Keratinocyte (primary cell): Measurements from ENCODE around the gene KCNT2. TPM values are rescaled to one million over a fixed set of nuclear protein-coding genes. Genes with fewer than 3 reads are reported as not detected.

Experiments used
- DNase-seq: peaks from one replicate; pipeline ENCODE4 v3.0.0-alpha.2; 2011; ENCODE audit warnings: low read depth, missing footprints, low spot score
- FAIRE-seq: peaks from 2 replicates; lab custom pipeline; 2011; peaks lifted over from hg19 to GRCh38; lab: Jason Lieb, UNC
- H2AFZ ChIP-seq: 2 replicates; pipeline ENCODE4 v1.6.0; 2012; ENCODE audit warnings: low read length, control low read depth, inconsistent platforms; ENCODE audit not compliant: control insufficient read depth
- H3K27ac ChIP-seq: 2 replicates; pipeline ENCODE4 v1.5.1; 2011; ENCODE audit warnings: low read length; ENCODE audit not compliant: control insufficient read depth, insufficient read depth
- H3K27me3 ChIP-seq: 3 replicates; pipeline ENCODE4 v1.6.0; 2011; ENCODE audit warnings: low read length; ENCODE audit not compliant: control insufficient read depth, insufficient read depth; ENCODE audit errors: extremely low read depth
- H3K36me3 ChIP-seq, 2 experiments: 2 replicates in 1 of 2; 3 replicates in 1 of 2; pipeline ENCODE4 v1.5.1; 2011; ENCODE audit warnings: low read length in 2 of 2, mild to moderate bottlenecking in 1 of 2; ENCODE audit not compliant: control insufficient read depth in 2 of 2, insufficient read depth in 2 of 2; ENCODE audit errors: extremely low read depth in 1 of 2
- H3K4me1 ChIP-seq: 3 replicates; pipeline ENCODE4 v1.5.1; 2011; ENCODE audit warnings: low read length; ENCODE audit not compliant: control insufficient read depth, insufficient read depth; ENCODE audit errors: extremely low read depth
- H3K4me2 ChIP-seq: 3 replicates; pipeline ENCODE4 v1.6.0; 2011; ENCODE audit warnings: low read depth, low read length; ENCODE audit not compliant: control insufficient read depth, insufficient read depth; ENCODE audit errors: extremely low read depth
- H3K4me3 ChIP-seq, 3 experiments: fragments of 200-600 bp in 1 of 3; sonication (generic) in 1 of 3; 2 replicates in 2 of 3; 3 replicates in 1 of 3; pipeline ENCODE4 v1.5.1; 2011 to 2016; ENCODE audit warnings: low read length in 3 of 3, mild to moderate bottlenecking in 3 of 3, control low read depth in 2 of 3, inconsistent platforms in 1 of 3, low read depth in 1 of 3, mixed read lengths in 1 of 3, mixed run types in 1 of 3, moderate library complexity in 1 of 3; ENCODE audit not compliant: control insufficient read depth in 2 of 3, insufficient read depth in 2 of 3; ENCODE audit errors: extremely low read depth in 1 of 3
- H3K79me2 ChIP-seq: 2 replicates; pipeline ENCODE4 v1.6.0; 2012; ENCODE audit warnings: low read length; ENCODE audit not compliant: control insufficient read depth, insufficient read depth
- H3K9ac ChIP-seq: 3 replicates; pipeline ENCODE4 v1.6.0; 2011; ENCODE audit warnings: low read length; ENCODE audit not compliant: control insufficient read depth, insufficient read depth; ENCODE audit errors: extremely low read depth
- H3K9me1 ChIP-seq: 3 replicates; pipeline ENCODE4 v1.6.0; 2011; ENCODE audit warnings: low read length; ENCODE audit not compliant: control insufficient read depth, insufficient read depth; ENCODE audit errors: extremely low read depth
- H3K9me3 ChIP-seq: 2 replicates; pipeline ENCODE4 v1.5.1; 2012; ENCODE audit warnings: low read depth, low read length; ENCODE audit not compliant: control insufficient read depth
- H4K20me1 ChIP-seq: 3 replicates; pipeline ENCODE4 v1.6.0; 2011; ENCODE audit warnings: low read length; ENCODE audit not compliant: control insufficient read depth, insufficient read depth; ENCODE audit errors: extremely low read depth
- CTCF ChIP-seq, 3 experiments: IDR thresholded peaks in 1 of 3; conservative IDR thresholded peaks in 1 of 3; optimal IDR thresholded peaks in 1 of 3; 2 replicates in 2 of 3; 3 replicates in 1 of 3; pipeline versions ENCODE3 to v1.5.1; 2011; ENCODE audit warnings: low read length in 3 of 3, mild to moderate bottlenecking in 3 of 3, moderate library complexity in 2 of 3, control low read depth in 1 of 3, inconsistent platforms in 1 of 3; ENCODE audit not compliant: insufficient read depth in 2 of 3; ENCODE audit errors: extremely low read depth in 1 of 3
- EZH2 ChIP-seq: IDR thresholded peaks from one replicate; pipeline ENCODE4 v1.6.1; 2012; ENCODE audit warnings: inconsistent platforms, mild to moderate bottlenecking, low read length, moderate library complexity
- dilution Hi-C: fragments of 300-500 bp; cut with MboI; formaldehyde crosslinking; loops from one replicate; pipeline ENCODE4 v1.7.0; 2020; ENCODE audit warnings: low sequenced_read_pairs; ENCODE audit not compliant: extremely low pct_ligation_motif_present
- polyA plus RNA-seq, 5 experiments: library from polyadenylated mRNA; depleted of rRNA in 3 of 5; stranded (reverse) in 3 of 5; stranded (forward) in 1 of 5; unstranded in 1 of 5; fragments of >200 nt; gene quantifications; 1 replicate in 1 of 5; 2 replicates in 3 of 5; 3 replicates in 1 of 5; pipeline versions ENCODE4 v1.2.1 to v1.2.3, GENCODE V29; 2011 to 2012; ENCODE audit warnings: missing spikeins in 2 of 5, low read depth in 1 of 5, low replicate concordance in 1 of 5

KCNT2 gene
- polyA plus RNA-seq, 1 donor (not counting 4 experiments of a cell fraction or from before 2014, with no cell fraction given): not detected

GRCh38 chr1:196444634-196445033, 163.6 kb downstream of the KCNT2 start:
- dilution Hi-C loops: no loop called here
- Histone ChIP-seq H3K36me3 (no peaks in the 10 kb centered on the region), H4K20me1 (no peaks in the 10 kb centered on the region), H3K27me3 (peaks cover 3% of the 10 kb centered on the region), H3K9me3 (no peaks in the 10 kb centered on the region), H3K4me1 (no peaks in the 10 kb centered on the region), H3K79me2 (no peaks in the 10 kb centered on the region), H3K27ac (no peak overlapping the region), H3K9me1 (no peaks in the 10 kb centered on the region), H3K4me2 (no peak overlapping the region), H3K4me3 (no peak overlapping the region), H2AFZ (no peak overlapping the region), H3K9ac (no peak overlapping the region)
- TF ChIP-seq EZH2 (no peak), CTCF (optimal IDR thresholded peaks at IDR 0.05 in 1 of 3, IDR thresholded peaks at IDR 0.05 in 1 of 3, conservative IDR thresholded peaks at IDR 0.05 in 1 of 3; ENCODE audit: extremely low read depth in 1 of 3, insufficient read depth in 2 of 3, low read length in 3 of 3) (no peak)
- FAIRE-seq: no peak
- no peak for DNase-seq

GRCh38 chr1:196442366-196442765, 165.9 kb downstream of the KCNT2 start:
- H3K9me1 ChIP-seq: no peaks in the 10 kb centered on the region
- H3K4me3 ChIP-seq: no peak overlapping the region
- H3K9ac ChIP-seq: no peak overlapping the region
- no peaks in the 10 kb centered on the region for H3K36me3 ChIP-seq
- FAIRE-seq (no peak), DNase-seq (no peak)
- dilution Hi-C loops: no loop called here
- H4K20me1 ChIP-seq: no peaks in the 10 kb centered on the region
- H3K79me2 ChIP-seq: no peaks in the 10 kb centered on the region
- no peaks in the 10 kb centered on the region for H3K9me3 ChIP-seq
- no peak overlapping the region for H2AFZ ChIP-seq
- H3K4me2 ChIP-seq: no peak overlapping the region
- H3K27ac ChIP-seq: no peak overlapping the region
- H3K4me1 ChIP-seq: no peaks in the 10 kb centered on the region
- no peaks in the 10 kb centered on the region for H3K27me3 ChIP-seq
- TF ChIP-seq CTCF (optimal IDR thresholded peaks at IDR 0.05 in 1 of 3, IDR thresholded peaks at IDR 0.05 in 1 of 3, conservative IDR thresholded peaks at IDR 0.05 in 1 of 3; ENCODE audit: extremely low read depth in 1 of 3, insufficient read depth in 2 of 3, low read length in 3 of 3): no peak
- TF ChIP-seq EZH2: no peak
